Measurements from ENCODE around the gene C6orf132.

C6orf132 gene

GRCh38 chr6:42051268-42051653 lies 91.2 kb downstream of the C6orf132 start:
- H3K4me3 ChIP-seq (ENCODE audit: low read length): no peak overlapping the region
- no CpG with 5 or more reads among the region's 8 CpGs for WGBS (ENCODE audit: insufficient coverage, insufficient read length)

More at GRCh38 chr6:42051268-42051653, 91.2 kb downstream of the C6orf132 start:
- no peak overlapping the region for H3K27ac ChIP-seq (ENCODE audit: low read length)
- H3K36me3 ChIP-seq (ENCODE audit: control insufficient read depth, insufficient read depth, low read length): peaks cover 11% of the 10 kb centered on the region; the same call in 1 of the 2 replicates
- H3K4me1 ChIP-seq (ENCODE audit: control insufficient read depth, insufficient read depth, low read length): 0 out of 2 replicates have a peak, but pooled peaks cover 2% of the 10 kb centered on the region
- no peak for DNase-seq (ENCODE audit: low read depth, low spot score)
- no peaks in the 10 kb centered on the region for H3K9me3 ChIP-seq (ENCODE audit: control insufficient read depth, insufficient read depth, low read length)
- peaks cover 22% of the 10 kb centered on the region for H3K27me3 ChIP-seq (ENCODE audit: control insufficient read depth, insufficient read depth, low read length)

Measured in iPS DF 6.9 (cell line).